NCI-H345 (cell line): ENCODE data around the gene SEPHS1.

Experiments used
- DNase-seq: peaks from one replicate; lab custom pipeline; 2025; lab: John Stamatoyannopoulos, UW

SEPHS1 gene

GRCh38 chr10:13328126-13328525 is 20.0 kb downstream of the SEPHS1 start:
- no peak for DNase-seq

- DNase-seq: no peak
These were observed 20.6 kb downstream of the SEPHS1 start for GRCh38 chr10:13327534-13327933.

- no peak for DNase-seq
These were observed 25.4 kb downstream of the SEPHS1 start for GRCh38 chr10:13322615-13323148.

- no peak for DNase-seq
These were observed 26.5 kb downstream of the SEPHS1 start for GRCh38 chr10:13321576-13321975.

- no peak for DNase-seq
These were observed 28.9 kb downstream of the SEPHS1 start for GRCh38 chr10:13319166-13319565.

- no peak for DNase-seq
These were observed 30.6 kb downstream of the SEPHS1 start for GRCh38 chr10:13317474-13317873.

- DNase-seq: no peak
These were observed 31.3 kb downstream of the SEPHS1 start for GRCh38 chr10:13316635-13317311.

GRCh38 chr10:13315361-13315760 is 32.7 kb downstream of the SEPHS1 start:
- DNase-seq: no peak

- DNase-seq: no peak
These were observed 36.9 kb downstream of the SEPHS1 start for GRCh38 chr10:13311177-13311575.

GRCh38 chr10:13310518-13311176 is 37.4 kb downstream of the SEPHS1 start:
- DNase-seq: no peak

GRCh38 chr10:13309792-13310191 is 38.3 kb downstream of the SEPHS1 start:
- no peak for DNase-seq

GRCh38 chr10:13308096-13308495 is 40.0 kb downstream of the SEPHS1 start:
- no peak for DNase-seq

GRCh38 chr10:13306103-13306502 is 42.0 kb downstream of the SEPHS1 start:
- DNase-seq: no peak

- no peak for DNase-seq
These were observed 45.1 kb downstream of the SEPHS1 start for GRCh38 chr10:13302821-13303555.

GRCh38 chr10:13299437-13300287 is 48.4 kb downstream of the SEPHS1 start, which contains the start of gene PHYH:
Gene PHYH (minus strand): TSS chr10:13300064. CDS start chr10:13300042, 22 bp downstream.
- peak; percentile 81 for DNase-seq

- no peak for DNase-seq
These were observed 49.2 kb downstream of the SEPHS1 start for GRCh38 chr10:13298748-13299436.

GRCh38 chr10:13296476-13296875 is 51.6 kb downstream of the SEPHS1 start:
- no peak for DNase-seq

GRCh38 chr10:13294784-13295183 is 53.3 kb downstream of the SEPHS1 start:
- no peak for DNase-seq

GRCh38 chr10:13291821-13292773 is 56.0 kb downstream of the SEPHS1 start:
- no peak for DNase-seq

GRCh38 chr10:13291061-13291460 is 57.0 kb downstream of the SEPHS1 start:
- DNase-seq: no peak
